Ecto neural progenitor cell (in vitro differentiated cells): ENCODE data around the gene SCN8A.

Experiments used
- DNase-seq: peaks from one replicate; pipeline ENCODE4 v3.0.0-alpha.2; 2018; ENCODE audit warnings: low spot score

SCN8A gene

GRCh38 chr12:51672334-51672733, 81.3 kb downstream of the SCN8A start:
- no peak for DNase-seq

GRCh38 chr12:51675071-51675803, 84.2 kb downstream of the SCN8A start:
- DNase-seq = no peak

- no peak for DNase-seq
Measured at GRCh38 chr12:51676875-51677274, 85.8 kb downstream of the SCN8A start.

- no peak for DNase-seq
Measured at GRCh38 chr12:51677284-51677968, 86.4 kb downstream of the SCN8A start.

GRCh38 chr12:51678086-51678724, 87.2 kb downstream of the SCN8A start:
- no peak for DNase-seq

- DNase-seq = no peak
Measured at GRCh38 chr12:51682981-51683380, 91.9 kb downstream of the SCN8A start.

GRCh38 chr12:51683763-51684357, 92.8 kb downstream of the SCN8A start:
- DNase-seq = no peak

GRCh38 chr12:51686727-51687126, 95.7 kb downstream of the SCN8A start:
- DNase-seq = no peak

GRCh38 chr12:51687177-51687576, 96.1 kb downstream of the SCN8A start:
- no peak for DNase-seq

GRCh38 chr12:51687614-51688013, 96.6 kb downstream of the SCN8A start:
- no peak for DNase-seq

- DNase-seq = no peak
Measured at GRCh38 chr12:51689983-51690382, 99.0 kb downstream of the SCN8A start.

GRCh38 chr12:51692016-51692415, 101.0 kb downstream of the SCN8A start:
- DNase-seq = no peak

GRCh38 chr12:51693569-51693968, 102.5 kb downstream of the SCN8A start:
- no peak for DNase-seq

GRCh38 chr12:51694146-51694545, 103.1 kb downstream of the SCN8A start:
- DNase-seq = no peak

- DNase-seq = no peak
Measured at GRCh38 chr12:51695241-51696010, 104.4 kb downstream of the SCN8A start.

GRCh38 chr12:51699219-51699618, 108.2 kb downstream of the SCN8A start:
- no peak for DNase-seq

GRCh38 chr12:51700887-51701286, 109.9 kb downstream of the SCN8A start:
- DNase-seq = no peak

- DNase-seq = no peak
Measured at GRCh38 chr12:51702587-51702986, 111.6 kb downstream of the SCN8A start.

GRCh38 chr12:51705450-51705849, 114.4 kb downstream of the SCN8A start:
- DNase-seq = no peak

GRCh38 chr12:51706206-51706605, 115.2 kb downstream of the SCN8A start:
- no peak for DNase-seq

- DNase-seq = no peak
Measured at GRCh38 chr12:51714666-51715065, 123.6 kb downstream of the SCN8A start.

GRCh38 chr12:51717326-51717925, 126.4 kb downstream of the SCN8A start:
- no peak for DNase-seq
